GM20000 (cell line): ENCODE results near the gene ZNF804B.
A peak's percentile ranks its signal among the peaks of the same experiment; 100 is the strongest.

Experiments
- DNase-seq: peaks from one replicate; pipeline ENCODE4 v3.0.0; 2012; ENCODE audit warnings: low spot score
- TF ChIP-seq, protein P1 (sequence below): IDR thresholded peaks from 2 replicates; pipeline ENCODE4 v1.5.1; 2012; ENCODE audit warnings: mild to moderate bottlenecking, control low read depth; ENCODE audit errors: extremely low read depth, missing control alignments

ZNF804B gene

DNA sequence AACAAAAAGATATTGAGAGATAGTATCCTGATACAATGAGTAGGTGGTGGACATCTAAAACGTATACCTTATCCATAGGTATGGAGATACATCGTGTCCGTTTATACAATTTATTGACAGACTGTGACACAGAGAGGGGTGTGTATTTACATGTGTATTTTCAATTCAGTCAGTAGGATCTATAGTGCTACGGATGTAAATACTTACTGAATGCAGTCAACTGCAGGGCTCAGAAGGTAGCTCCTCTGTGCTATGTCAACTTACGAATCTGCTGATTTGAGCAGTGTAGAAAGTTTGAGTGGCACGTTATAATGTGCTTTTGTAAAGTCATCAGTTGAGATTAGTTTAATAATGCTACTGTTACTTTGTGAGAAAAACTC lies 626 bp downstream of the ZNF804B start:
- DNase-seq = no peak
- TF ChIP-seq, protein P1, sequence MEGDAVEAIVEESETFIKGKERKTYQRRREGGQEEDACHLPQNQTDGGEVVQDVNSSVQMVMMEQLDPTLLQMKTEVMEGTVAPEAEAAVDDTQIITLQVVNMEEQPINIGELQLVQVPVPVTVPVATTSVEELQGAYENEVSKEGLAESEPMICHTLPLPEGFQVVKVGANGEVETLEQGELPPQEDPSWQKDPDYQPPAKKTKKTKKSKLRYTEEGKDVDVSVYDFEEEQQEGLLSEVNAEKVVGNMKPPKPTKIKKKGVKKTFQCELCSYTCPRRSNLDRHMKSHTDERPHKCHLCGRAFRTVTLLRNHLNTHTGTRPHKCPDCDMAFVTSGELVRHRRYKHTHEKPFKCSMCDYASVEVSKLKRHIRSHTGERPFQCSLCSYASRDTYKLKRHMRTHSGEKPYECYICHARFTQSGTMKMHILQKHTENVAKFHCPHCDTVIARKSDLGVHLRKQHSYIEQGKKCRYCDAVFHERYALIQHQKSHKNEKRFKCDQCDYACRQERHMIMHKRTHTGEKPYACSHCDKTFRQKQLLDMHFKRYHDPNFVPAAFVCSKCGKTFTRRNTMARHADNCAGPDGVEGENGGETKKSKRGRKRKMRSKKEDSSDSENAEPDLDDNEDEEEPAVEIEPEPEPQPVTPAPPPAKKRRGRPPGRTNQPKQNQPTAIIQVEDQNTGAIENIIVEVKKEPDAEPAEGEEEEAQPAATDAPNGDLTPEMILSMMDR = no peak

DNA sequence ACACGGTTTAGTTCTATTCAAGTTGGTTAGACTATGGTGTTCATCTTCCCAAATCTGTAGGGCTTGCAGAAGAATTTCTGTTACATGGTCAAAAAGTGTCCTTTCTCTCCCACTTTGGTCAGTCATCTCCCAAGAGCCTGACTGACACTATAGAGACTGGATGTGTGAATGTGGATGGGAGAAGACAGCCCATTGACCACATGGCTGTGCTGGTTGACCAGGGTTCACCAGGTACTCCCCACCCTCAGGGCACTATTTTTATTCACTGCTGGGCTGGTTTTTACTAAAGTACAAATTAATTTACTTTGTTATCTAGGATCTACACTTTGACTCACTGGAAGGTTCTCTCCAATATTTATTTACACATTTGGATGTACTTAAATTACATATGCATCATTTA lies 2.3 kb downstream of the ZNF804B start:
- DNase-seq = peak; percentile 6
- TF ChIP-seq, protein P1 = no peak

DNA sequence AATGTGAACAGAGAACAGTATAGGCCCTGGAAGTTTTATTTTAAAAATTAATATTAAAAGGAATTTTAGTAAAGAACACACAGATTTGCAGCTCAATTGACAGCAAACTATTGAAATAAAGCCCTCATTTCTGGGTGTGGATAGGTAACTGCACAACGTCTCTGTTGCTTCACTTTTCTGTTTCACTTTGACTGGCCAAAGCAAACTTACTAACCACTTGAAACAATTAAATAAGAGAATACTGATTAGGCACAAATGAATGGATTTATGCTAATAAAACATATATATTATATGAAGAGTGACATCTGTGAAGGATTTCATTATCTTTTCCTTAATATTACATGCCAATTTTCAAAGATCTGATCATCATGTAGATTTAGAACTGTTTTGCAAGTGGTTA lies 11.9 kb downstream of the ZNF804B start:
- TF ChIP-seq, protein P1 = no peak
- DNase-seq = peak; percentile 9

DNA sequence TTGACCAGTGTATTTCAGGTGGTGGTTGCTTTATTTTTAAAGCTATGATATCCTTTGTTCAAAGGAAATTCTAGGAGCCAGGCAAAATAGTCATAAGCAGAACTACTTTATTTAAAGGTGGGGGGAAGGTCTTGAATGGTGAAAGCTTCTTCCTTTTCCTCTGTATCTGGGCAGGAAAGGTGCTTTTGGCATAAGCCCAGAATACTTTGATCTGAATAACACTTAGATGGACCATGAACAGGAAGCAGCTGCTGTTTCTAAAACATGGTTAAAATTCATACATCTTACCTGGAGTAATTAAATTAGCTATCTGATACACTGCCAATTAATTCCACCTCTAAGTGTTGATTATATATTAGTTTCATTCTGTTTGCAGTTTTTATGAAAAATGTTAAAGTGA lies 13.3 kb downstream of the ZNF804B start:
- TF ChIP-seq, protein P1 = no peak

DNA sequence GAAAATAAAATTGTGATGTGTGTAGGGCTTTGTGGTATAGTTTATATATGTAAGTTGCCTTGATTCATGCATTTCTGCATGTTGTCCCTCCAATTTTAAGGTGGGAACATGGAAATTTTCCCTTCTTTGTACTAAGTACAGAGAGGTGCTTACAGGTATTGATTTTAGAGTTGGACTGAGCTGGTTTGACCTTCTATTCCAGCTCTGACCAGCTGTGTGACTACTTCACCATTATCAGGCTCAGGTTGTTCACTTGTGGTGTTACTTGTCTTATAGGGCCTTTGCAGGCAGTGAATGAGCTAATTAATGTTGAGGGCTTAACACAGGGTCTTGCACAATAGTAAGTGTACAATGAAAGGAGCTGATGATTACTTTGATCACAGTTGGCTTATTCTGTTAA lies 16.3 kb downstream of the ZNF804B start:
- DNase-seq = no peak
- TF ChIP-seq, protein P1 = no peak

More for the DNA sequence above, 13.3 kb downstream of the ZNF804B start:
- DNase-seq = no peak

DNA sequence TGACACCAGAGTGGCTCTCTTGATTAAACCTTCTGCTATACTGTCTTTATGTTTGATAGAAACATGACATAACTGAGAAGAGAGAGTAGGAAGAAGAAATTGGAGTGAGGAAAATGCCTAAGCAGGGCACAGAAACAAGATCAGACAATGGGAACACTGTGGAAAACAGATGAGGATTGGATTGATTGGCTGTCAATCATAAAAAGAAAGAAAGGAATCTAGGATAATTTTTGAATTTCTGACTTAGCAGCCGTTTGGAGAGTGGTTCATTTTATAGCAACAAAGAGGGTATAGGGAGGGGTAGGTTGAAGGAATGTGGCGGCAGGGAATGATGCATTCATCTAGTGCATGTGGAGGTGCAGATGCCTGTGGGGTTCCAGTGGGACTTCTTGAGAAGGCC lies 28.3 kb downstream of the ZNF804B start:
- TF ChIP-seq, protein P1 = no peak
- no peak for DNase-seq

DNA sequence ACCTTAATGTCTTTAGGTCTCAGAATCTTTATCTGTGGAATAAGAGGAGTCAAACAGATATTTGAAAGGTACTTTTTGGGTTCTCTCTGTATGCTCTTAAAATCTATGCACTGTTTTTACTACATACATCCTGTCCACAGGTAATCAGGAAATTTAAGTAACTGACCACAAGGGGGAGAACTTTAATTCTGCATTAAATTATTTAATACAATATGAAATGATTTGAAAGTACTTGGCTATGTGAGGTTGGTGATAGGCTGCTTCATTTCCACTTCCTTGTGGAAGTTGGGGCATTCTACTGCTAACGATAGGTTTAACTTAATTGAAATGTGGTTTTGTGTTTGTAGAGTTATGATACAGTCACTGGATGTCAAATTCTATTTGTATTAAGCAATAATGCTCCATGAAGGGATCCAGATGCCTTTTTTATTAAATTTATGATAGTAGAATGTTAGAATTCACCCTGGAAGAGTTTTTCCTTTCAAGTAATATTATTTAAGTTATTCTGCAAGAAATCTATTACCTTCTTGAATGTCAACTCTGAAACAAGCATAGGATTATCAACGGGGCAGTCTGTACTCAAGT lies 30.1 kb downstream of the ZNF804B start:
- TF ChIP-seq, protein P1 = no peak
- DNase-seq = peak; percentile 6
